Panc1 (cell line): Measurements from ENCODE around the gene CHST11. TPM values are rescaled to one million over a fixed set of nuclear protein-coding genes. Genes with fewer than 3 reads are reported as not detected.

Experiments used
- ATAC-seq: fragments of 200-7000 bp; cut with Tn5 transposase; 2 replicates; pipeline ENCODE4 v1.9.1; 2020; ENCODE audit warnings: mild to moderate bottlenecking, moderate library complexity
- BruUV-seq: library from RNA; stranded (reverse); fragments of 400-500 nt; replicated peaks from 2 replicates; lab custom pipeline; 2021; lab: Mats Ljungman, UMichigan
- CTCF ChIA-PET: fragments of 300-600 bp; sonication (Branson Sonifier 250); formaldehyde crosslinking; loops from one replicate; lab custom pipeline; 2022; ENCODE audit warnings: antibody characterized with exemption; lab: Charles Lee
- POLR2A ChIA-PET: fragments of 300-600 bp; sonication (Branson Sonifier 250); formaldehyde crosslinking; loops from one replicate; lab custom pipeline; 2022; ENCODE audit warnings: antibody characterized with exemption; lab: Charles Lee
- DNase-seq: peaks from one replicate; pipeline ENCODE4 v3.0.0-alpha.2; 2010; ENCODE audit warnings: low read depth, low spot score
- H3K27ac ChIP-seq: 2 replicates; pipeline ENCODE4 v1.5.1; 2011; ENCODE audit warnings: mild to moderate bottlenecking, low read length, inconsistent platforms
- H3K27me3 ChIP-seq: fragments of 200-500 bp; sonication (Bioruptor generic); 2 replicates; pipeline ENCODE4 v1.6.0; 2014; ENCODE audit warnings: low read length, inconsistent platforms; ENCODE audit not compliant: control insufficient read depth, insufficient read depth
- H3K36me3 ChIP-seq: fragments of 200-500 bp; sonication (Bioruptor generic); 2 replicates; pipeline ENCODE4 v1.5.1; 2014; ENCODE audit warnings: inconsistent platforms, mild to moderate bottlenecking, low read length, moderate library complexity; ENCODE audit not compliant: control insufficient read depth, insufficient read depth
- H3K4me1 ChIP-seq: 2 replicates; pipeline ENCODE4 v1.5.1; 2011; ENCODE audit warnings: inconsistent platforms, mild to moderate bottlenecking, low read length, moderate library complexity; ENCODE audit not compliant: control insufficient read depth, insufficient read depth
- H3K4me3 ChIP-seq, 2 experiments: 2 replicates each; pipeline ENCODE4 v1.5.1; 2011 to 2012; ENCODE audit warnings: low read depth in 2 of 2, low read length in 2 of 2, mild to moderate bottlenecking in 2 of 2, inconsistent platforms in 1 of 2, moderate library complexity in 1 of 2
- H3K9me3 ChIP-seq: fragments of 200-500 bp; sonication (Bioruptor generic); 2 replicates; pipeline ENCODE4 v1.5.1; 2014; ENCODE audit warnings: low read depth, mild to moderate bottlenecking, inconsistent platforms, low read length, moderate library complexity; ENCODE audit not compliant: control insufficient read depth, insufficient read depth
- POLR2AphosphoS5 ChIP-seq: IDR thresholded peaks from 2 replicates; pipeline ENCODE4 v1.6.1; 2012; ENCODE audit warnings: mild to moderate bottlenecking, low read depth, low read length, moderate library complexity
- SIN3A ChIP-seq: IDR thresholded peaks from 2 replicates; pipeline ENCODE4 v1.6.1; 2012; ENCODE audit warnings: low read depth, mild to moderate bottlenecking, low read length, moderate library complexity, borderline replicate concordance; ENCODE audit not compliant: insufficient read depth
- TCF7L2 ChIP-seq: IDR thresholded peaks from 2 replicates; pipeline ENCODE4 v1.6.1; 2011; ENCODE audit warnings: mild to moderate bottlenecking, low read depth, low read length, inconsistent platforms
- in situ Hi-C: cut with HindIII; loops from 2 replicates; pipeline ENCODE4 v1.10.0; 2016; ENCODE audit warnings: low sequenced_read_pairs, low pct_unique_long_range_greater_than_20kb
- intact Hi-C: fragments of 100-400 bp; cut with micrococcal nuclease; formaldehyde crosslinking; loops from one replicate; pipeline ENCODE4 v1.10.0; 2022; ENCODE audit not compliant: unreplicated experiment
- total RNA-seq: library from RNA; stranded (reverse); gene quantifications from one replicate; pipeline ENCODE4 v1.2.1, GENCODE V29; 2021; ENCODE audit not compliant: unreplicated experiment
- TF ChIP-seq, protein P1 (sequence below), 2 experiments: IDR thresholded peaks; 2 replicates each; pipeline ENCODE4 v1.6.1; 2011 to 2012; ENCODE audit warnings: low read depth in 2 of 2, control low read depth in 1 of 2, low read length in 1 of 2, mild to moderate bottlenecking in 1 of 2, moderate library complexity in 1 of 2; ENCODE audit not compliant: insufficient read depth in 1 of 2
- TF ChIP-seq, protein P2 (sequence below): fragments of 450-650 bp; IDR thresholded peaks from 2 replicates; pipeline ENCODE4 v1.5.1; 2017; ENCODE audit warnings: mild to moderate bottlenecking

The CHST11 gene
- total RNA-seq, 1 experiment from 2014 or later, result 11.4 TPM

DNA sequence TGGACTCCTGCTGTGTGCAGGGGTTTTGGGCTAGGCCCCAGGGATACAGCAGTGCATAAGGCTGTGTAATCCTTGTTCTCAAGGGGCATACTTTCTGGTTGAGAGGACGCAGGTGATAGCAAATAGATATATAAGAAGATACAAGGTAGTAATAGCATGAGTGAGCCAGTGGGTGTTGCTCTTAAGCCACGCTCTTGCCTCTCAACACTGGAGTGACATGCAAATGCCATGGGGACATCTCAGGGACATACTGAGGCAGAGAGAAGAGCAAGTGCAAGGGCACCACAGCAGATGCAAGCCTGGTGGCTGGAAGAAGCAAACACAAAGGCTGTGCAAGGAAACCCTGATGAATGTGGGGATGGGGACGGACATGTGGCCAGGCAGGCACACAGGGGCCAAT, 223.3 kb downstream of the CHST11 start:
- Histone ChIP-seq H3K4me3 (no peak overlapping the region), H3K27me3 (no peaks in the 10 kb centered on the region), H3K36me3 (no peaks in the 10 kb centered on the region), H3K9me3 (no peaks in the 10 kb centered on the region), H3K27ac (no peak overlapping the region), H3K4me1 (no peaks in the 10 kb centered on the region)
- CTCF ChIA-PET, result no interaction called here
- ATAC-seq (peak; percentile 74; the same call in 1 of the 2 replicates), DNase-seq (no peak)
- POLR2A ChIA-PET, result no interaction called here
- BruUV-seq, result no TSS peak
- TF ChIP-seq, protein P1, sequence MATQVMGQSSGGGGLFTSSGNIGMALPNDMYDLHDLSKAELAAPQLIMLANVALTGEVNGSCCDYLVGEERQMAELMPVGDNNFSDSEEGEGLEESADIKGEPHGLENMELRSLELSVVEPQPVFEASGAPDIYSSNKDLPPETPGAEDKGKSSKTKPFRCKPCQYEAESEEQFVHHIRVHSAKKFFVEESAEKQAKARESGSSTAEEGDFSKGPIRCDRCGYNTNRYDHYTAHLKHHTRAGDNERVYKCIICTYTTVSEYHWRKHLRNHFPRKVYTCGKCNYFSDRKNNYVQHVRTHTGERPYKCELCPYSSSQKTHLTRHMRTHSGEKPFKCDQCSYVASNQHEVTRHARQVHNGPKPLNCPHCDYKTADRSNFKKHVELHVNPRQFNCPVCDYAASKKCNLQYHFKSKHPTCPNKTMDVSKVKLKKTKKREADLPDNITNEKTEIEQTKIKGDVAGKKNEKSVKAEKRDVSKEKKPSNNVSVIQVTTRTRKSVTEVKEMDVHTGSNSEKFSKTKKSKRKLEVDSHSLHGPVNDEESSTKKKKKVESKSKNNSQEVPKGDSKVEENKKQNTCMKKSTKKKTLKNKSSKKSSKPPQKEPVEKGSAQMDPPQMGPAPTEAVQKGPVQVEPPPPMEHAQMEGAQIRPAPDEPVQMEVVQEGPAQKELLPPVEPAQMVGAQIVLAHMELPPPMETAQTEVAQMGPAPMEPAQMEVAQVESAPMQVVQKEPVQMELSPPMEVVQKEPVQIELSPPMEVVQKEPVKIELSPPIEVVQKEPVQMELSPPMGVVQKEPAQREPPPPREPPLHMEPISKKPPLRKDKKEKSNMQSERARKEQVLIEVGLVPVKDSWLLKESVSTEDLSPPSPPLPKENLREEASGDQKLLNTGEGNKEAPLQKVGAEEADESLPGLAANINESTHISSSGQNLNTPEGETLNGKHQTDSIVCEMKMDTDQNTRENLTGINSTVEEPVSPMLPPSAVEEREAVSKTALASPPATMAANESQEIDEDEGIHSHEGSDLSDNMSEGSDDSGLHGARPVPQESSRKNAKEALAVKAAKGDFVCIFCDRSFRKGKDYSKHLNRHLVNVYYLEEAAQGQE (IDR thresholded peaks at IDR 0.05; ENCODE audit: insufficient read depth in 1 of 2, low read depth in 2 of 2, low read length in 1 of 2), result no peak
- TF ChIP-seq, protein P2, sequence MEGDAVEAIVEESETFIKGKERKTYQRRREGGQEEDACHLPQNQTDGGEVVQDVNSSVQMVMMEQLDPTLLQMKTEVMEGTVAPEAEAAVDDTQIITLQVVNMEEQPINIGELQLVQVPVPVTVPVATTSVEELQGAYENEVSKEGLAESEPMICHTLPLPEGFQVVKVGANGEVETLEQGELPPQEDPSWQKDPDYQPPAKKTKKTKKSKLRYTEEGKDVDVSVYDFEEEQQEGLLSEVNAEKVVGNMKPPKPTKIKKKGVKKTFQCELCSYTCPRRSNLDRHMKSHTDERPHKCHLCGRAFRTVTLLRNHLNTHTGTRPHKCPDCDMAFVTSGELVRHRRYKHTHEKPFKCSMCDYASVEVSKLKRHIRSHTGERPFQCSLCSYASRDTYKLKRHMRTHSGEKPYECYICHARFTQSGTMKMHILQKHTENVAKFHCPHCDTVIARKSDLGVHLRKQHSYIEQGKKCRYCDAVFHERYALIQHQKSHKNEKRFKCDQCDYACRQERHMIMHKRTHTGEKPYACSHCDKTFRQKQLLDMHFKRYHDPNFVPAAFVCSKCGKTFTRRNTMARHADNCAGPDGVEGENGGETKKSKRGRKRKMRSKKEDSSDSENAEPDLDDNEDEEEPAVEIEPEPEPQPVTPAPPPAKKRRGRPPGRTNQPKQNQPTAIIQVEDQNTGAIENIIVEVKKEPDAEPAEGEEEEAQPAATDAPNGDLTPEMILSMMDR, result peak; percentile 59
- intact Hi-C loops (no loop called here), in situ Hi-C loops (no loop called here)

DNA sequence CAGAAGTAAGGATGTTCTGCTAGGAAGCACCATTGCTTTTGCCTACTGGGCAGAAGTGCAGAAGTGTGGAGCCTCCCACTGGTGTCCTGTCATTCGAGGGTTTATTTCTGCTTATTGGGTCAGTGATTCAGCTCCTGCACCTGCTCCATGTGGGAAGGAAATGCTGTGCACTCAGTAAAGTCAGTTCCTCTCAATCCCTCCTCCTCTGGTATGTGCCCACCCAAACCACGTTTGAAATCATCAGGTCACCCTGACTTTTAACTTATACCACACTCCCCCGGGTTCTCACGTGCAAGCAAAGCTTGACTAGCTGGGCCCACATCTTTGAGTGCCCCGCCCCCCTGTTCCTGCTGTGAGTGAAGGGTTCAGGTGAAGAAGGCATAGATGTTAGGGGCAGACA, 223.7 kb downstream of the CHST11 start:
- ChIA-PET POLR2A (no interaction called here), CTCF (no interaction called here)
- intact Hi-C loops, result no loop called here

More for the DNA sequence above, 223.7 kb downstream of the CHST11 start:
- H3K4me3 ChIP-seq, result no peak overlapping the region
- no peak overlapping the region for H3K27ac ChIP-seq
- no peaks in the 10 kb centered on the region for H3K27me3 ChIP-seq
- no peak for ATAC-seq
- no peak for DNase-seq
- in situ Hi-C loops, result no loop called here
- no peaks in the 10 kb centered on the region for H3K9me3 ChIP-seq
- no TSS peak for BruUV-seq
- no peaks in the 10 kb centered on the region for H3K4me1 ChIP-seq
- TF ChIP-seq TCF7L2, result no peak
- TF ChIP-seq POLR2AphosphoS5, result no peak
- TF ChIP-seq, protein P2, result no peak
- TF ChIP-seq, protein P1 (IDR thresholded peaks at IDR 0.05; ENCODE audit: insufficient read depth in 1 of 2, low read depth in 2 of 2, low read length in 1 of 2), result no peak
- no peak for TF ChIP-seq SIN3A
- H3K36me3 ChIP-seq, result no peaks in the 10 kb centered on the region
